Daoy (cell line): ENCODE results near the gene LLGL2. TPM values are rescaled to one million over a fixed set of nuclear protein-coding genes. Genes with fewer than 3 reads are reported as not detected.

ENCODE experiments used
- DNase-seq: peaks from one replicate; pipeline ENCODE4 v3.0.0-alpha.2; 2015; ENCODE audit warnings: low read depth
- total RNA-seq: library from RNA; depleted of rRNA; stranded (reverse); fragments of >200 nt; shearing (Covaris generic); gene quantifications from 2 replicates; pipeline ENCODE4 v1.2.3, GENCODE V29; 2014; rRNA removed

Gene LLGL2
- total RNA-seq, 1 experiment from 2014 or later = 8.6 TPM

DNA sequence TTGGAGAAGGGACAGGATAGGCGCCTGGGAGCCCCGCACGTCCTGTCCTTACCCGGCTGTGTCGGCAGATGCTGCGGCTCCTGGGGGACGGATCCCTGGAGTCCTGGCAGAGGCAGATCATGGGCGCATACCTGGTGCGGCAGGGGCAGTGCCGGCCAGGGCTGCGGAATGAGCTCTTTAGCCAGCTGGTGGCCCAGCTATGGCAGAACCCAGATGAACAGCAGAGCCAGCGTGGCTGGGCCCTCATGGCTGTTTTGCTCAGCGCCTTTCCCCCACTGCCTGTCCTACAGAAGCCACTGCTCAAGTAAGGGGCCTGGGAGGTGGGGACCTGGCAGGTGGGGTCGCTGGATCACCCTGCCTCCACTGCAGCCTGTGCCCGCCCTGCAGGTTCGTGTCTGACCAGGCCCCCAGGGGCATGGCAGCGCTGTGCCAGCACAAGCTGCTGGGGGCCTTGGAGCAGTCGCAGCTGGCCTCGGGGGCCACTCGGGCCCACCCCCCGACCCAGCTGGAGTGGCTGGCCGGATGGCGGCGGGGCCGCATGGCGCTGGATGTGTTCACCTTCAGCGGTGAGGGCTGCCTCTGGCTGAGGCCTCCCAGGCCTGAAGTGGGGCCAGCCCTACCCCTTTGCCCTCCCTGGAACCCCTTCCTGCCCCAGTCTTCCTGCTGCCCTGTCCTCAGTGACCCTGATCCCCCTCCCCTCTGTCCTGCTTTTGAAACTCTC, 87.6 kb downstream of the LLGL2 start:
- no peak for DNase-seq

GRCh38 chr17:75614006-75614405, 88.5 kb downstream of the LLGL2 start:
- DNase-seq = no peak

DNA sequence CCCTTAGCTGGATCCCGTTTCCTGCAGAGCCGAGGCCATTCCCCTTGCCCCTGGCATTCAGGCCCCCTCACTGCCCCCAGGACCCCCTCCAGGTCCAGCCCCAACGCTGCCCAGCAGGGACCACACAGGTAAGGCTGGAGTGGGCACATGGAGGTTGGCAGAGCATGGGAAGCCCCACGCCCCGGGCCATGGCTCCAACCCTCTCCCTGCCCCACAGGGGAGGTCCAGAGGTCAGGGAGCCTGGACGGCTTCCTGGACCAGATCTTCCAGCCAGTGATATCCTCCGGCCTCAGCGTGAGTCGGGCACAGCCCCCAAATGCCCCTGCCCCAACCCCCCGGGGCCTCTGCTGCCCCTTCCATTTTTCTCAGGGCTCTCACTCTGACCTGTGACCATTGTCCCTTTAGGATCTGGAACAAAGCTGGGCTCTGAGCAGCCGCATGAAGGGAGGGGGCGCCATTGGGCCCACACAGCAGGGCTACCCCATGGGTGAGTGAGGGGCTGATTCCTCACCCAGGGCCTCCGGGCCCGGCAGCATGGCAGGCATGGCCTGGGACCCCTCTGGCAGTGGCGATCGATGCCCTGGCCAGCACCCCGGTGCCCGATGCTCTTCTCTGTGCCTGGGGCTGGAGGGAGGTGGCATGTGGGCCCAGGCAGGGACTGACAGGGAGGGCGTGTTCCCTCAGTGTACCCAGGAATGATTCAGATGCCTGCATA, 89.2 kb downstream of the LLGL2 start:
- no peak for DNase-seq

- DNase-seq = no peak
These were observed 89.8 kb downstream of the LLGL2 start for GRCh38 chr17:75615301-75615700.

DNA sequence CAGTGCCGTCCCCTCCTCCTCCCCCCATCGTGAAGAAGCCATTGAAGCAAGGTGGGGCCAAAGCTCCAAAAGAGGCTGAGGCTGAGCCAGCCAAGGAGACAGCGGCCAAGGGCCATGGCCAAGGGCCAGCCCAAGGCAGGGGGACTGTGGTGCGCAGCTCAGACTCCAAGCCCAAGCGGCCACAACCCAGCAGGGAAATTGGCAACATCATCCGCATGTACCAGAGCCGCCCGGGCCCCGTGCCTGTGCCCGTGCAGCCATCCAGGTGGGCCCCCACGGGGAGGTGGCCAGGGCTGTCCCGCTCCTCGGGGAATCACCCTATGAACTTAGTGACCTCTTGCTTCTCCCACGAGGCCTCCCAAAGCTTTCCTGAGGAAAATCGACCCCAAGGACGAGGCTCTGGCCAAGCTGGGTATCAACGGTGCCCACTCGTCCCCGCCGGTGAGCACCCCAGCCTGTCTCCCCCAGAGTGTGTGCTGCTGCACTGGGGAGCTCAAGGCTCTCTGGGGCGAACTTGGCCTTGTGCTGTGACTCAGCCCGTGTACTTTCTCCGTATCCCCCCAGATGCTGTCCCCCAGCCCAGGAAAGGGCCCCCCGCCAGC, 91.1 kb downstream of the LLGL2 start:
- DNase-seq = no peak

- no peak for DNase-seq
These were observed 91.7 kb downstream of the LLGL2 start for GRCh38 chr17:75617218-75617617.

- DNase-seq = no peak
These were observed 92.2 kb downstream of the LLGL2 start for GRCh38 chr17:75617675-75618074.

DNA sequence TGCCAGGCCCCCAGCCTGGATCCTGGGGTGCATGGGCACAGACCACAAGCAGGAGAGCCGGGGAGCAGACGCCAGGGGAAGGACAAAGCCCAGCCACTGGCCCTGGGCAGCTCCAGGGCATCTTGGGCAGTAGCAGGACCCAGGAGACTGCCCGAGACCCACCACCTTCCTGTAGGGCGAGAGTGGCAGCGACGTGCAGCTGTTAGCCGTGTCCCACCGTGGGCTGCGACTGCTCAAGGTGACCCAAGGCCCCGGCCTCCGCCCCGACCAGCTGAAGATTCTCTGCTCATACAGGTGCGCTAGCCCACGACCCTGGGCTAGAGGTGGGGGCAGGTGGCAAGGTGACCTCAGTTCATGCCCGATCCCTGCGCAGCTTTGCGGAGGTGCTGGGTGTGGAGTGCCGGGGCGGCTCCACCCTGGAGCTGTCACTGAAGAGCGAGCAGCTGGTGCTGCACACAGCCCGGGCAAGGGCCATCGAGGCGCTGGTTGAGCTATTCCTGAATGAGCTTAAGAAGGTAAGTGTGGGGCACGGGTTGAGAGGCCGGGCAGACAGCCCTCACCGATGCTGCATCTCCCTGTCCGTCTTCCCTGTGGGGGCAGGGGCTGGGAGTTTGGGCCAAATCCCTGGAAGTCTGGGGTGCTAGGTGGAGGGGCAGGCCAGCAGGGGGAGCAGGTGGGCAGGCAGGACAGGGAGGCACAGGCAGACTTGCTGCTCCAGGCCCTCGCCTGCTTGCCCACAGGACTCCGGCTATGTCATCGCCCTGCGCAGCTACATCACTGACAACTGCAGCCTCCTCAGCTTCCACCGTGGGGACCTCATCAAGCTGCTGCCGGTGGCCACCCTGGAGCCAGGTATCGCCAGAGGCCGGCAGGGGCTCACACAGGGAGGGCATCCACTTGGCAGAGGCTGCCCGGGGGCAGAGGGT, 94.3 kb downstream of the LLGL2 start:
- DNase-seq = peak; percentile 84

GRCh38 chr17:75621489-75621888, 96.0 kb downstream of the LLGL2 start:
- DNase-seq = no peak

DNA sequence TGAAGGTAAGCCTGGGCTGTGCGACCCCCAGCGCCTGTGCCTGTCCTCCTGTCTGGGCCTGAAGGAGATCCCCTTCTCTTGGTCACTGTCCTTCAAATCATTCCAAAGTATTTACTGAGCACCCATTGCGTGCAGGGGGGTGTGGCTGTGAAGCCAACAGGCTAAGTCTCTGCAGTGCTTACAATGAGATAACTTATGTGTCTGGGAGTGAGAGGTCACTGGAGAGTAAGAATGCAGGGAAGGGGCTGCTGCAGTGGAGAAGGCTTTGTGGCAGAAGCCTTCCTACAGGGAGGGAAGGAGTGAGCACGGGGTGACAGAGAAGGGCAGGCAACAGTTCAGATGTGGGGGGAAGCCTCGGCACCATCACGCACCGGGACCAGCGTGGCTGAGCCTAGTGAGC, 96.6 kb downstream of the LLGL2 start:
- DNase-seq = no peak

- DNase-seq = no peak
These were observed 97.3 kb downstream of the LLGL2 start for GRCh38 chr17:75622771-75623273.

DNA sequence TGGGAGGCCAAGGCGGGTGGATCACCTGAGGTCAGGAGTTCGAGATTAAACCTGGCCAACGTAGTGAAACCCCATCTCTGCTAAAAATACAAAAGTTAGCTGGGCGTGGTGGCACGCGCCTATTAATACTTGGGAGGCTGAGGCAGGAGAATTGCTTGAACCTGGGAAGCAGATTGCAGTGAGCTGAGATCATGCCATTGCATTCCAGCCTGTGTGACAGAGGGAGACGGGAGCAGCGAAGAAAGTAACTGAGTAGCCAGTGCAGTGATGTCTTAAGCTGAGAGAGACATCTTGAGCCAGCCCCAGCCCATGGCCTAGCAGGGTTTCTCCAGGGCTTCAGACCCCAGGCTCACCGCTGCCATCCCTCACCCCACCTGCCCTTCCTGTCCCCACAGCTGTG, 97.9 kb downstream of the LLGL2 start:
- no peak for DNase-seq

DNA sequence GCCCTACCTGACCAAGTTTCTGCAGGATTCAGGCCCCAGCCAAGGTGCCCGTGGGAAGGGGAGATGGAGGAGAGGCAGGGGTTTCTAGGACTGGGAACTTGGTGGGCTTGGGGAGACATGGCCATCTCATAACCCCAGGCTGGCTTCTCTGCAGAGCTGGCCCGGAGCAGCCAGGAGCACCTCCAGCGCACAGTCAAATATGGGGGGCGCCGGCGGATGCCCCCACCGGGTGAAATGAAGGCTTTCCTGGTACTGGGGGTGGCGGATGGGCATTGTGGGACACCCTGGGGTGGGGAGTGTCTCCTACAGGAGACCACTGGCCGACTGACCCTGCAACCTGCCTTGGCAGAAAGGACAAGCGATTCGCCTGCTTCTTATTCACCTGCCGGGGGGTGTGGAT, 98.5 kb downstream of the LLGL2 start:
- no peak for DNase-seq

Other genes with a start within 250 kb of the LLGL2 start
- gene SLC25A19, start 236.3 kb upstream of the LLGL2 start, total RNA-seq = 19.4 and 30.9 TPM in 2 replicates
- 133 and 262 TPM in 2 replicates for gene GRB2, start 120.0 kb upstream of the LLGL2 start, total RNA-seq
- 8.5 and 30.5 TPM in 2 replicates for gene TMEM94, start 69.1 kb upstream of the LLGL2 start, total RNA-seq
- 3.0 and 6.0 TPM in 2 replicates for gene CASKIN2, start 10.2 kb upstream of the LLGL2 start, total RNA-seq
- 30.0 and 49.1 TPM in 2 replicates for gene TSEN54, start 9.2 kb upstream of the LLGL2 start, total RNA-seq
- 0.48 and 0.69 TPM in 2 replicates for gene MYO15B, start 62.1 kb downstream of the LLGL2 start, total RNA-seq
- not detected in 2 replicates for gene SMIM5, start 107.7 kb downstream of the LLGL2 start, total RNA-seq
- 17.7 and 18.2 TPM in 2 replicates for gene RECQL5, start 141.5 kb downstream of the LLGL2 start, total RNA-seq
- 98.3 and 118 TPM in 2 replicates for gene SAP30BP, start 141.6 kb downstream of the LLGL2 start, total RNA-seq
- 3.6 and 3.9 TPM in 2 replicates for gene ITGB4, start 195.8 kb downstream of the LLGL2 start, total RNA-seq
- gene GALK1, start 239.5 kb downstream of the LLGL2 start, total RNA-seq = 14.3 and 29.9 TPM in 2 replicates